A549 (cell line): Measurements from ENCODE around the gene OCA2.

ENCODE experiments used
- CHD4 ChIP-seq: fragments of 200-600 bp; sonication (generic); IDR thresholded peaks from 2 replicates; pipeline ENCODE4 v1.6.1; 2016; ENCODE audit warnings: antibody characterized with exemption, mild to moderate bottlenecking, borderline replicate concordance
- EP300 ChIP-seq, 2 experiments: fragments of >200 bp; sonication (Bioruptor Twin); formaldehyde crosslinking; IDR thresholded peaks; 2 replicates in 1 of 2; 3 replicates in 1 of 2; pipeline ENCODE4 v1.6.1; 2016 to 2017
- JUNB ChIP-seq: fragments of >200 bp; sonication (Bioruptor Twin); formaldehyde crosslinking; IDR thresholded peaks from 2 replicates; pipeline ENCODE4 v1.6.1; 2016
- MAZ ChIP-seq: fragments of 150-350 bp; IDR thresholded peaks from 2 replicates; pipeline ENCODE4 v1.6.1; 2014; ENCODE audit warnings: antibody characterized with exemption, low read depth, low read length, borderline replicate concordance
- NPAS2 ChIP-seq: fragments of 250-450 bp; sonication (Bioruptor Pico); IDR thresholded peaks from 2 replicates; pipeline ENCODE4 v1.8.0; 2022; ENCODE audit warnings: mild to moderate bottlenecking, moderate library complexity, borderline replicate concordance
- PHF8 ChIP-seq: fragments of 200-600 bp; sonication (generic); IDR thresholded peaks from 2 replicates; pipeline ENCODE4 v1.6.1; 2016; ENCODE audit warnings: low read depth, mild to moderate bottlenecking, antibody characterized with exemption, moderate library complexity, borderline replicate concordance
- POLR2A ChIP-seq: IDR thresholded peaks from 2 replicates; pipeline ENCODE4 v1.6.1; 2012; ENCODE audit warnings: mild to moderate bottlenecking, low read length
- SREBF2 ChIP-seq: fragments of 450-650 bp; IDR thresholded peaks from 2 replicates; pipeline ENCODE4 v1.6.1; 2014; ENCODE audit warnings: mild to moderate bottlenecking, moderate library complexity
- ZC3H11A ChIP-seq: fragments of 450-650 bp; IDR thresholded peaks from 2 replicates; pipeline ENCODE4 v1.6.1; 2014; ENCODE audit warnings: antibody characterized with exemption, mild to moderate bottlenecking
- TF ChIP-seq, protein P1 (sequence below): fragments of >200 bp; sonication (Bioruptor Twin); formaldehyde crosslinking; IDR thresholded peaks from 3 replicates; pipeline ENCODE4 v1.5.1; 2016

DNA sequence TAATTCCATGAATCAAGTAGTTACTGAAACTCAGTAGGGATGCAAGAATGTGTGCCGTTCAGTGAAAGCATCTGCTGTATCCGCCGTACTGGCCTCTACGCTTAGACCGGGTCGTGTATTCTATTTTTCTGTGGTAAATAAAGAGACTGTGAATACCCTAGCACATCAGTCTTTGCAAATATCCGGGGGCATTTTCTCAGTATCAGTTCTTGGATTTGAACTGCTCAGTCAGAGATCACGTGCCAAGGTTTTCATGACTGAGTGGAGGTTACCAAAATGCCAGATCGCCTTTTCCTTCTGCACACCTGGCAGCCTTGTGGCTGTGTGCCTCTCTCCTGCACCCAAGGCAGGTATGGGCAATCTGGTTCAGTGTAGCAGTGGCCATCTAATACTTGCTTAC is 377.0 kb downstream of the OCA2 start:
- TF ChIP-seq ZC3H11A (no peak), JUNB (no peak), NPAS2 (CRISPR knock-in tag) (no peak), SREBF2 (no peak), POLR2A (no peak), CHD4 (no peak), PHF8 (no peak), MAZ (no peak), EP300 (IDR thresholded peaks at IDR 0.05) (no peak)
- TF ChIP-seq, protein P1, sequence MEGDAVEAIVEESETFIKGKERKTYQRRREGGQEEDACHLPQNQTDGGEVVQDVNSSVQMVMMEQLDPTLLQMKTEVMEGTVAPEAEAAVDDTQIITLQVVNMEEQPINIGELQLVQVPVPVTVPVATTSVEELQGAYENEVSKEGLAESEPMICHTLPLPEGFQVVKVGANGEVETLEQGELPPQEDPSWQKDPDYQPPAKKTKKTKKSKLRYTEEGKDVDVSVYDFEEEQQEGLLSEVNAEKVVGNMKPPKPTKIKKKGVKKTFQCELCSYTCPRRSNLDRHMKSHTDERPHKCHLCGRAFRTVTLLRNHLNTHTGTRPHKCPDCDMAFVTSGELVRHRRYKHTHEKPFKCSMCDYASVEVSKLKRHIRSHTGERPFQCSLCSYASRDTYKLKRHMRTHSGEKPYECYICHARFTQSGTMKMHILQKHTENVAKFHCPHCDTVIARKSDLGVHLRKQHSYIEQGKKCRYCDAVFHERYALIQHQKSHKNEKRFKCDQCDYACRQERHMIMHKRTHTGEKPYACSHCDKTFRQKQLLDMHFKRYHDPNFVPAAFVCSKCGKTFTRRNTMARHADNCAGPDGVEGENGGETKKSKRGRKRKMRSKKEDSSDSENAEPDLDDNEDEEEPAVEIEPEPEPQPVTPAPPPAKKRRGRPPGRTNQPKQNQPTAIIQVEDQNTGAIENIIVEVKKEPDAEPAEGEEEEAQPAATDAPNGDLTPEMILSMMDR: no peak
